HepG2 (cell line): ENCODE data around the gene TGFA. TPM values are rescaled to one million over a fixed set of nuclear protein-coding genes. Genes with fewer than 3 reads are reported as not detected.

Experiments
- CREM ChIP-seq, 2 experiments: sonication (generic) in 1 of 2; formaldehyde crosslinking in 1 of 2; IDR thresholded peaks; 2 replicates each; pipeline versions ENCODE4 v1.4.0 to v1.6.1; 2016 to 2020; ENCODE audit warnings: antibody characterized with exemption in 1 of 2, mild to moderate bottlenecking in 1 of 2, missing genetic modification reagents in 1 of 2
- ETV6 ChIP-seq: sonication (generic); formaldehyde crosslinking; conservative IDR thresholded peaks from 2 replicates; pipeline ENCODE4 v1.4.0; 2020; ENCODE audit warnings: missing genetic modification reagents
- GATAD1 ChIP-seq: IDR thresholded peaks from 2 replicates; pipeline ENCODE4 v1.6.1; 2016; ENCODE audit warnings: missing genetic modification reagents, missing compliant biosample characterization
- GPN1 ChIP-seq: sonication (generic); formaldehyde crosslinking; IDR thresholded peaks from 2 replicates; pipeline ENCODE4 v1.5.1; 2020; ENCODE audit warnings: missing genetic modification reagents, borderline replicate concordance
- HIVEP1 ChIP-seq: sonication (generic); formaldehyde crosslinking; IDR thresholded peaks from 2 replicates; pipeline ENCODE4 v1.4.0; 2020; ENCODE audit warnings: mild to moderate bottlenecking, missing genetic modification reagents
- HNF4A ChIP-seq: sonication (generic); formaldehyde crosslinking; IDR thresholded peaks from 2 replicates; pipeline ENCODE4 v1.4.0; 2020; ENCODE audit warnings: missing genetic modification reagents
- IRF2 ChIP-seq: IDR thresholded peaks from 2 replicates; pipeline ENCODE4 v1.6.1; 2018; ENCODE audit warnings: missing genetic modification reagents, missing compliant biosample characterization
- PHF21A ChIP-seq: sonication (generic); formaldehyde crosslinking; IDR thresholded peaks from 2 replicates; pipeline ENCODE4 v1.5.0; 2020; ENCODE audit warnings: mild to moderate bottlenecking, missing genetic modification reagents
- PRPF4 ChIP-seq: fragments of 200-400 bp; formaldehyde crosslinking; IDR thresholded peaks from 2 replicates; pipeline ENCODE4 v1.6.1; 2016; ENCODE audit warnings: low read length, low read depth; ENCODE audit not compliant: poor library complexity, severe bottlenecking
- RCOR2 ChIP-seq: IDR thresholded peaks from 2 replicates; pipeline ENCODE4 v1.6.1; 2016; ENCODE audit warnings: missing biosample characterization, missing genetic modification reagents
- SMAD3 ChIP-seq: sonication (generic); formaldehyde crosslinking; IDR thresholded peaks from 2 replicates; pipeline ENCODE4 v1.4.0; 2020; ENCODE audit warnings: missing genetic modification reagents
- SMARCC2 ChIP-seq: fragments of 450-650 bp; IDR thresholded peaks from 2 replicates; pipeline ENCODE4 v1.6.1; 2017; ENCODE audit warnings: antibody characterized with exemption, mild to moderate bottlenecking
- SNAPC2 ChIP-seq: sonication (generic); formaldehyde crosslinking; IDR thresholded peaks from 2 replicates; pipeline ENCODE4 v1.8.1; 2022; ENCODE audit warnings: mild to moderate bottlenecking, missing genetic modification reagents
- STAG1 ChIP-seq: sonication (generic); formaldehyde crosslinking; IDR thresholded peaks from 2 replicates; pipeline ENCODE4 v1.4.0; 2020; ENCODE audit warnings: missing genetic modification reagents
- TBX2 ChIP-seq: sonication (generic); formaldehyde crosslinking; IDR thresholded peaks from 2 replicates; pipeline ENCODE4 v1.5.0; 2020; ENCODE audit warnings: missing genetic modification reagents, mild to moderate bottlenecking, borderline replicate concordance
- ZC3H4 ChIP-seq: sonication (generic); formaldehyde crosslinking; IDR thresholded peaks from 2 replicates; pipeline ENCODE4 v1.4.0; 2020; ENCODE audit warnings: missing genetic modification reagents, borderline replicate concordance
- ZFP36L2 ChIP-seq: sonication (generic); formaldehyde crosslinking; IDR thresholded peaks from 2 replicates; pipeline ENCODE4 v1.4.0; 2020; ENCODE audit warnings: missing genetic modification reagents
- ZNF10 ChIP-seq: sonication (generic); formaldehyde crosslinking; IDR thresholded peaks from 2 replicates; pipeline ENCODE4 v1.4.0; 2020; ENCODE audit warnings: mild to moderate bottlenecking, low read depth, missing genetic modification reagents, borderline replicate concordance
- ZNF451 ChIP-seq: sonication (generic); formaldehyde crosslinking; IDR thresholded peaks from 2 replicates; pipeline ENCODE4 v1.5.0; 2020; ENCODE audit warnings: mild to moderate bottlenecking, missing genetic modification reagents
- ZNF615 ChIP-seq: sonication (generic); formaldehyde crosslinking; IDR thresholded peaks from 2 replicates; pipeline ENCODE4 v1.5.0; 2020; ENCODE audit warnings: mild to moderate bottlenecking, missing genetic modification reagents, borderline replicate concordance
- ZNF644 ChIP-seq: IDR thresholded peaks from 2 replicates; pipeline ENCODE4 v1.6.1; 2016; ENCODE audit warnings: low read depth
- ZNF879 ChIP-seq: sonication (generic); formaldehyde crosslinking; IDR thresholded peaks from 2 replicates; pipeline ENCODE4 v1.8.1; 2023; ENCODE audit warnings: missing genetic modification reagents
- polyA plus RNA-seq, 8 experiments: library from polyadenylated mRNA; depleted of rRNA in 3 of 8; stranded (reverse) in 7 of 8; unstranded in 1 of 8; fragments of >200 nt; fragmentation: Illumina TruSeq in 4 of 8; extraction: Trizol in 4 of 8; gene quantifications; 2 replicates each; pipeline versions ENCODE4 v1.2.1 to v1.2.3, GENCODE V29; 2011 to 2016; ENCODE audit warnings: low read depth in 4 of 8, missing spikeins in 1 of 8, mixed read lengths in 1 of 8; ENCODE audit not compliant: insufficient read depth in 1 of 8
- total RNA-seq, 5 experiments: library from RNA; depleted of rRNA; stranded (reverse); fragments of >200 nt; fragmentation: Illumina TruSeq; extraction: Trizol; gene quantifications; 2 replicates each; pipeline ENCODE4 v1.2.3, GENCODE V29; 2016; ENCODE audit warnings: low read depth in 1 of 5
- TF ChIP-seq, protein P1 (sequence below): sonication (generic); formaldehyde crosslinking; IDR thresholded peaks from 2 replicates; pipeline ENCODE4 v1.8.1; 2022; ENCODE audit warnings: low read depth, mild to moderate bottlenecking, missing genetic modification reagents
- TF ChIP-seq, protein P2 (sequence below): sonication (generic); formaldehyde crosslinking; IDR thresholded peaks from 2 replicates; pipeline ENCODE4 v1.4.0; 2020; ENCODE audit warnings: mild to moderate bottlenecking, missing genetic modification reagents
- TF ChIP-seq, protein P3 (sequence below): sonication (generic); formaldehyde crosslinking; IDR thresholded peaks from 2 replicates; pipeline ENCODE4 v1.5.1; 2020; ENCODE audit warnings: missing genetic modification reagents, mild to moderate bottlenecking, borderline replicate concordance
- TF ChIP-seq, protein P4 (sequence below): sonication (generic); formaldehyde crosslinking; IDR thresholded peaks from 2 replicates; pipeline ENCODE4 v1.5.0; 2020; ENCODE audit warnings: mild to moderate bottlenecking, missing genetic modification reagents, borderline replicate concordance

The TGFA gene
- total and polyA plus RNA-seq, 2 of the 13 experiments (the other 11 are each of a cell fraction or from before 2014, with no cell fraction given), result 7.8 to 15.3 TPM

DNA sequence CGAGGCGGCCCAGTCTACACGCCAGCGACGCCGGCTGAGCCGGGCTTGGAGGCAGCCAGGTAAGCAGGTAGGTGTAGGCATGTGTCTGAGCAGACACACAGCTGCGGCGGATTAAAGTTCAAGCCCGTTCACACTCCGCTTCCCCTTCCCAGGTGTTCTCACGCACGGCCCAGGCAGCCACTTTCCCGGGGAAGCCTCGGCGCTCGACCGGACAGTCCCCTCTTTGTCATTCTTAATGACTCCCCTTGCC, 367 bp downstream of the TGFA start (continued):
- TF ChIP-seq, protein P1, sequence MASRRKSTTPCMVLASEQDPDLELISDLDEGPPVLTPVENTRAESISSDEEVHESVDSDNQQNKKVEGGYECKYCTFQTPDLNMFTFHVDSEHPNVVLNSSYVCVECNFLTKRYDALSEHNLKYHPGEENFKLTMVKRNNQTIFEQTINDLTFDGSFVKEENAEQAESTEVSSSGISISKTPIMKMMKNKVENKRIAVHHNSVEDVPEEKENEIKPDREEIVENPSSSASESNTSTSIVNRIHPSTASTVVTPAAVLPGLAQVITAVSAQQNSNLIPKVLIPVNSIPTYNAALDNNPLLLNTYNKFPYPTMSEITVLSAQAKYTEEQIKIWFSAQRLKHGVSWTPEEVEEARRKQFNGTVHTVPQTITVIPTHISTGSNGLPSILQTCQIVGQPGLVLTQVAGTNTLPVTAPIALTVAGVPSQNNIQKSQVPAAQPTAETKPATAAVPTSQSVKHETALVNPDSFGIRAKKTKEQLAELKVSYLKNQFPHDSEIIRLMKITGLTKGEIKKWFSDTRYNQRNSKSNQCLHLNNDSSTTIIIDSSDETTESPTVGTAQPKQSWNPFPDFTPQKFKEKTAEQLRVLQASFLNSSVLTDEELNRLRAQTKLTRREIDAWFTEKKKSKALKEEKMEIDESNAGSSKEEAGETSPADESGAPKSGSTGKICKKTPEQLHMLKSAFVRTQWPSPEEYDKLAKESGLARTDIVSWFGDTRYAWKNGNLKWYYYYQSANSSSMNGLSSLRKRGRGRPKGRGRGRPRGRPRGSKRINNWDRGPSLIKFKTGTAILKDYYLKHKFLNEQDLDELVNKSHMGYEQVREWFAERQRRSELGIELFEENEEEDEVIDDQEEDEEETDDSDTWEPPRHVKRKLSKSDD (CRISPR knock-in tag), result no peak
- no peak for TF ChIP-seq ZNF615 (CRISPR knock-in tag)
- TF ChIP-seq STAG1, result no peak
- TF ChIP-seq ZNF451 (CRISPR knock-in tag), result no peak
- TF ChIP-seq, protein P2, sequence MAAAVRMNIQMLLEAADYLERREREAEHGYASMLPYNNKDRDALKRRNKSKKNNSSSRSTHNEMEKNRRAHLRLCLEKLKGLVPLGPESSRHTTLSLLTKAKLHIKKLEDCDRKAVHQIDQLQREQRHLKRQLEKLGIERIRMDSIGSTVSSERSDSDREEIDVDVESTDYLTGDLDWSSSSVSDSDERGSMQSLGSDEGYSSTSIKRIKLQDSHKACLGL, result peak; percentile 55
- TF ChIP-seq IRF2 (CRISPR knock-in tag), result no peak
- no peak for TF ChIP-seq PRPF4
- TF ChIP-seq SMARCC2, result no peak
- TF ChIP-seq GATAD1 (CRISPR knock-in tag), result no peak
- TF ChIP-seq ZNF879 (CRISPR knock-in tag), result no peak
- TF ChIP-seq, protein P3, sequence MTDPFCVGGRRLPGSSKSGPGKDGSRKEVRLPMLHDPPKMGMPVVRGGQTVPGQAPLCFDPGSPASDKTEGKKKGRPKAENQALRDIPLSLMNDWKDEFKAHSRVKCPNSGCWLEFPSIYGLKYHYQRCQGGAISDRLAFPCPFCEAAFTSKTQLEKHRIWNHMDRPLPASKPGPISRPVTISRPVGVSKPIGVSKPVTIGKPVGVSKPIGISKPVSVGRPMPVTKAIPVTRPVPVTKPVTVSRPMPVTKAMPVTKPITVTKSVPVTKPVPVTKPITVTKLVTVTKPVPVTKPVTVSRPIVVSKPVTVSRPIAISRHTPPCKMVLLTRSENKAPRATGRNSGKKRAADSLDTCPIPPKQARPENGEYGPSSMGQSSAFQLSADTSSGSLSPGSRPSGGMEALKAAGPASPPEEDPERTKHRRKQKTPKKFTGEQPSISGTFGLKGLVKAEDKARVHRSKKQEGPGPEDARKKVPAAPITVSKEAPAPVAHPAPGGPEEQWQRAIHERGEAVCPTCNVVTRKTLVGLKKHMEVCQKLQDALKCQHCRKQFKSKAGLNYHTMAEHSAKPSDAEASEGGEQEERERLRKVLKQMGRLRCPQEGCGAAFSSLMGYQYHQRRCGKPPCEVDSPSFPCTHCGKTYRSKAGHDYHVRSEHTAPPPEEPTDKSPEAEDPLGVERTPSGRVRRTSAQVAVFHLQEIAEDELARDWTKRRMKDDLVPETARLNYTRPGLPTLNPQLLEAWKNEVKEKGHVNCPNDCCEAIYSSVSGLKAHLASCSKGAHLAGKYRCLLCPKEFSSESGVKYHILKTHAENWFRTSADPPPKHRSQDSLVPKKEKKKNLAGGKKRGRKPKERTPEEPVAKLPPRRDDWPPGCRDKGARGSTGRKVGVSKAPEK (CRISPR knock-in tag), result 0 out of 2 replicates have a peak, but pooled peaks have one; percentile 12
- TF ChIP-seq PHF21A, result peak; percentile 49
- 0 out of 2 replicates have a peak, but pooled peaks have one; percentile 46 for TF ChIP-seq ZFP36L2
- no peak for TF ChIP-seq GPN1 (CRISPR knock-in tag)
- TF ChIP-seq RCOR2 (CRISPR knock-in tag), result no peak
- no peak for TF ChIP-seq HIVEP1
- TF ChIP-seq CREM (IDR thresholded peaks at IDR 0.05), result no peak
- no peak for TF ChIP-seq CREM (CRISPR knock-in tag; IDR thresholded peaks at IDR 0.05)
- no peak for TF ChIP-seq ETV6 (CRISPR knock-in tag)
- TF ChIP-seq ZC3H4 (CRISPR knock-in tag), result no peak
- no peak for TF ChIP-seq TBX2
- TF ChIP-seq SMAD3 (CRISPR knock-in tag), result no peak
- TF ChIP-seq ZNF644 (CRISPR knock-in tag), result no peak
- TF ChIP-seq SNAPC2, result no peak
- TF ChIP-seq ZNF10, result no peak
- no peak for TF ChIP-seq HNF4A
- TF ChIP-seq, protein P4, sequence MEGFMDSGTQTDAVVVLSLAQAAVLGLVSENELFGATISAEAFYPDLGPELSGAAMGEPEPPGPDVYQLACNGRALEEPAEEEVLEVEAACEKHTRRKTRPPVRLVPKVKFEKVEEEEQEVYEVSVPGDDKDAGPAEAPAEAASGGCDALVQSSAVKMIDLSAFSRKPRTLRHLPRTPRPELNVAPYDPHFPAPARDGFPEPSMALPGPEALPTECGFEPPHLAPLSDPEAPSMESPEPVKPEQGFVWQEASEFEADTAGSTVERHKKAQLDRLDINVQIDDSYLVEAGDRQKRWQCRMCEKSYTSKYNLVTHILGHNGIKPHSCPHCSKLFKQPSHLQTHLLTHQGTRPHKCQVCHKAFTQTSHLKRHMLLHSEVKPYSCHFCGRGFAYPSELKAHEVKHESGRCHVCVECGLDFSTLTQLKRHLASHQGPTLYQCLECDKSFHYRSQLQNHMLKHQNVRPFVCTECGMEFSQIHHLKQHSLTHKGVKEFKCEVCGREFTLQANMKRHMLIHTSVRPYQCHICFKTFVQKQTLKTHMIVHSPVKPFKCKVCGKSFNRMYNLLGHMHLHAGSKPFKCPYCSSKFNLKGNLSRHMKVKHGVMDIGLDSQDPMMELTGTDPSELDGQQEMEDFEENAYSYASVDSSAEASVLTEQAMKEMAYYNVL, result no peak
